Mucosa of descending colon (tissue), 3 donors: ENCODE data around the gene PKP3. TPM values are rescaled to one million over a fixed set of nuclear protein-coding genes. Genes with fewer than 3 reads are reported as not detected.
A peak's percentile ranks its signal among the peaks of the same experiment; 100 is the strongest.

Experiments
- ATAC-seq: fragments of 200-7000 bp; cut with Tn5 transposase; one replicate; pipeline ENCODE4 v1.9.1; 2020; ENCODE audit warnings: mild to moderate bottlenecking, moderate library complexity
- DNase-seq, 3 donors: peaks; one replicate each; pipeline ENCODE4 v3.0.0-alpha.2; 2020
- H3K36me3 ChIP-seq: fragments of 200-600 bp; one replicate; pipeline ENCODE4 v1.8.0; 2021; ENCODE audit warnings: low read depth, mild to moderate bottlenecking
- H3K4me1 ChIP-seq: fragments of 200-600 bp; one replicate; pipeline ENCODE4 v1.8.0; 2021; ENCODE audit warnings: low read depth, mild to moderate bottlenecking
- H3K4me3 ChIP-seq: fragments of 200-600 bp; one replicate; pipeline ENCODE4 v1.8.0; 2021; ENCODE audit warnings: mild to moderate bottlenecking
- H3K9me3 ChIP-seq: fragments of 200-600 bp; one replicate; pipeline ENCODE4 v1.8.0; 2021; ENCODE audit warnings: mild to moderate bottlenecking
- intact Hi-C, 2 donors: fragments of 100-400 bp; cut with DNase I in 1 of 2; cut with micrococcal nuclease in 1 of 2; formaldehyde crosslinking; loops; one replicate each; pipeline versions ENCODE4 v1.11.0 to v1.11.1; 2022; cut with DNase I, micrococcal nuclease
- total RNA-seq, 3 donors: library from RNA; stranded (reverse); fragmentation: NEBNext Ultra II Directional in 2 of 3; extraction: Animal tissue kit (Norgen Biotek cat#: 25700) in 2 of 3; gene quantifications; one replicate each; pipeline versions ENCODE4 v1.2.1 to v1.2.4, GENCODE V29; 2021 to 2023
- TF ChIP-seq, protein P1 (sequence below): fragments of 200-600 bp; IDR thresholded peaks from one replicate; pipeline ENCODE4 v1.8.0; 2022; ENCODE audit warnings: antibody characterized with exemption, mild to moderate bottlenecking
- donor health status: DM: no; HTN: no; CAD: no; lungs with moderate emphysema.
- donor health status: DM: no; HTN: no; CAD: no.
- donor health status: DM: no; HTN: yes; CAD: no.

The PKP3 gene
- total RNA-seq, 3 donors from 2014 or later = 73.3 to 174 (median 143) TPM

DNA sequence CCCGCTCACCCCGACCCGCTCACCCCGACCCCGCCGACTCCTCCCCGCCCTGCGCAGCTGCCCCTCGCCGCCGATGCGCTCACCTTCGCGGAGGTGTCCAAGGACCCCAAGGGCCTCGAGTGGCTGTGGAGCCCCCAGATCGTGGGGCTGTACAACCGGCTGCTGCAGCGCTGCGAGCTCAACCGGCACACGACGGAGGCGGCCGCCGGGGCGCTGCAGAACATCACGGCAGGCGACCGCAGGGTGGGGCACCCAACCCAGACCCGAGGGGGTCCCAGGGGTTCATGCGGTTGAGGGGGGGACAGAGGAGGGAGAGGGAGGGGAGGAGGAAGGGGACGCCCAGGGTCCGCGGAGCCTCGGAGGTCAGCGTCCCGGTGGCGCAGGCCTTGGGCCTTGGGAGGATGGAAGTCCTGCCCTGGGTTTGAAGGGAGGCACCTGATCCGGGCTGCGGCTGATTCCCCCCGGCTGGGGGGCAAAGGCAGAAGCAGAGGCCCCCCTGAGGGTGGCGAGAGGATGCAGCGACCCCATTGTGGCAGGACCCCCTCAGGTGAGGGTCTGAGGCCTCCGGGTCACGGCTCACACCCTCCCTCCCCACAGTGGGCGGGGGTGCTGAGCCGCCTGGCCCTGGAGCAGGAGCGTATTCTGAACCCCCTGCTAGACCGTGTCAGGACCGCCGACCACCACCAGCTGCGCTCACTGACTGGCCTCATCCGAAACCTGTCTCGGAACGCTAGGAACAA, 9.2 kb downstream of the PKP3 start:
- Histone ChIP-seq H3K9me3 (no peaks in the 10 kb centered on the region), H3K4me3 (no peak overlapping the region), H3K4me1 (peaks cover 13% of the 10 kb centered on the region), H3K36me3 (no peaks in the 10 kb centered on the region)
- intact Hi-C loops = no loop called here
- ATAC-seq = no peak
- no peak for DNase-seq
- TF ChIP-seq, protein P1, sequence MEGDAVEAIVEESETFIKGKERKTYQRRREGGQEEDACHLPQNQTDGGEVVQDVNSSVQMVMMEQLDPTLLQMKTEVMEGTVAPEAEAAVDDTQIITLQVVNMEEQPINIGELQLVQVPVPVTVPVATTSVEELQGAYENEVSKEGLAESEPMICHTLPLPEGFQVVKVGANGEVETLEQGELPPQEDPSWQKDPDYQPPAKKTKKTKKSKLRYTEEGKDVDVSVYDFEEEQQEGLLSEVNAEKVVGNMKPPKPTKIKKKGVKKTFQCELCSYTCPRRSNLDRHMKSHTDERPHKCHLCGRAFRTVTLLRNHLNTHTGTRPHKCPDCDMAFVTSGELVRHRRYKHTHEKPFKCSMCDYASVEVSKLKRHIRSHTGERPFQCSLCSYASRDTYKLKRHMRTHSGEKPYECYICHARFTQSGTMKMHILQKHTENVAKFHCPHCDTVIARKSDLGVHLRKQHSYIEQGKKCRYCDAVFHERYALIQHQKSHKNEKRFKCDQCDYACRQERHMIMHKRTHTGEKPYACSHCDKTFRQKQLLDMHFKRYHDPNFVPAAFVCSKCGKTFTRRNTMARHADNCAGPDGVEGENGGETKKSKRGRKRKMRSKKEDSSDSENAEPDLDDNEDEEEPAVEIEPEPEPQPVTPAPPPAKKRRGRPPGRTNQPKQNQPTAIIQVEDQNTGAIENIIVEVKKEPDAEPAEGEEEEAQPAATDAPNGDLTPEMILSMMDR = no peak

DNA sequence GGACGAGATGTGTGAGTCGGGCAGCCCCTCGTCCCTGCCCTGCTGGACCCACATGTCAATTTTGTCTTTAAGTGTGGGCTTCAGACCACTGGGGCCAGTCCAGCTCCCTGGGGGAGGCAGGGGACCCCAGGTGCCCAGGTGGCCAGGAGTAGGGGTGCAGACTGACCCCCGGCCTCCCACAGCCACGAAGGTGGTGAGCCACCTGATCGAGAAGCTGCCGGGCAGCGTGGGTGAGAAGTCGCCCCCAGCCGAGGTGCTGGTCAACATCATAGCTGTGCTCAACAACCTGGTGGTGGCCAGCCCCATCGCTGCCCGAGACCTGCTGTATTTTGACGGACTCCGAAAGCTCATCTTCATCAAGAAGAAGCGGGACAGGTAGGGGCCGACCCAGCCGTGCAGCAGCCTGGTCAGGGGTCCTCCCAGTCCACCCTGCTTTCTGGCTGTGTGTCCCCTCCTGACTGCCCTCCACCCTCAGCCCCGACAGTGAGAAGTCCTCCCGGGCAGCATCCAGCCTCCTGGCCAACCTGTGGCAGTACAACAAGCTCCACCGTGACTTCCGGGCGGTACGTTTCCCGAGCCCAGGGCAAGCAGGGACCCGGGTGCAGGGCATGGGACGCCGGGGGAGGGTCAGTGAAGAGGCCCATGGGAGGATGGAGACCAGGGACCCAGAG, 9.9 kb downstream of the PKP3 start:
- intact Hi-C loops = no loop called here
- H3K36me3 ChIP-seq = no peaks in the 10 kb centered on the region
- TF ChIP-seq, protein P1 = no peak
- no peaks in the 10 kb centered on the region for H3K9me3 ChIP-seq
- peaks cover 13% of the 10 kb centered on the region for H3K4me1 ChIP-seq
- DNase-seq = no peak
- no peak overlapping the region for H3K4me3 ChIP-seq
- ATAC-seq = no peak

DNA sequence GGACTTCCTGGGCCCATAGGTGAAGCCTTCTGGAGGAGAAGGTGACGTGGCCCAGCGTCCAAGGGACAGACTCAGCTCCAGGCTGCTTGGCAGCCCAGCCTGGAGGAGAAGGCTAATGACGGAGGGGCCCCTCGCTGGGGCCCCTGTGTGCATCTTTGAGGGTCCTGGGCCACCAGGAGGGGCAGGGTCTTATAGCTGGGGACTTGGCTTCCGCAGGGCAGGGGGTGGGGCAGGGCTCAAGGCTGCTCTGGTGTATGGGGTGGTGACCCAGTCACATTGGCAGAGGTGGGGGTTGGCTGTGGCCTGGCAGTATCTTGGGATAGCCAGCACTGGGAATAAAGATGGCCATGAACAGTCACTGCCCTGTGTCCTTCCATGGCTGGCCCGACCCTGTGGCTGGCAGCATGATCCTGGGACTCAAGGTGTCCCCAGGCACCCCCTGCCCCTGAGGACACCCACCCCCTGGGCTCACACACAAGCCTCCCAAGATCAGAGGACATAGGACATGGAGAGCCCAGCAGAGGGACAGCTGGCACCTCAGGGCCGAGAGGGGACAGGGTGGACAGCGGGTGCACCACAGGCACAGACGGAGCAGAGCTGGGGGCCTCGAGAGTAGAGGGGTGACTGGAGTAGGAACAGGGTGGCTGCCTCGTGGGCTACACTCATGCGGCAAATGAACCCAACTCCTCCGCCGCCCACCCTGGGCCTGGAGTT, 10.7 kb downstream of the PKP3 start:
- no peak for ATAC-seq

DNA sequence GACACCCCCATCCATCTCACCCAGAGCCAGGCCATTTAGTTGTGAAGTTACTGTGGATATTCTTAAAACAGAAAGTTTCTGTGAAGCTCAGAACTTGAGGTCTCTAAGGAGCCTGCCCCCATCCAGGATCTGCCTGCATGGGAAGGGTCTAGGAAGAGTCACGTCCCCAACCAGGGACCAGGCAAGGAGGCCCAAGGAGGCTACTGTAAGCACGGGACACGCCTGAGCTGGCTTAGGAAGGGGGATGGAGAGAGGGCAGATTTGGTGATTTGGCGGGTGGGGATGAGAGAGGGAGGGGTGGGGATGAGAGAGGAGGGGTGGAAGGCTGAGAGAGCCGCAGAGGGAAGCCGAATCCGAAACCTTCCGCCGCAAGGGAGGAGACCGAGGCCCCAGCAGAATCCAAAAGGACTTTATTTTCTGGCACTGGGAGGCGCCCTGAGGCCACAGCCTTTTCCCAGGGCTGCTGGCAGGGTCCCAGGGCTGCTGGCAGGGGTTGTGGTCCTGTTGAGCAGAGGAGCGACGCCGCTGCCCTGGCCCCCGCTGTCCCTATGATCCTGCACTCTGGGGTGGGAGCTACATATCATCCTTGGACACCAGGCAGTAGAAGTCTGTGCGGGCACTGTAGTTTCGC, 11.4 kb downstream of the PKP3 start:
- Histone ChIP-seq H3K9me3 (no peaks in the 10 kb centered on the region), H3K4me1 (peaks cover 13% of the 10 kb centered on the region), H3K4me3 (no peak overlapping the region), H3K36me3 (no peaks in the 10 kb centered on the region)
- intact Hi-C loops = no loop called here
- TF ChIP-seq, protein P1 = no peak
- no peak for ATAC-seq
- peak in 2 of 3 donors; percentile 62 to 63 for DNase-seq

More for the DNA sequence above, 10.7 kb downstream of the PKP3 start:
- Histone ChIP-seq H3K4me3 (no peak overlapping the region), H3K36me3 (no peaks in the 10 kb centered on the region), H3K9me3 (no peaks in the 10 kb centered on the region), H3K4me1 (peaks cover 13% of the 10 kb centered on the region)
- DNase-seq = no peak
- intact Hi-C loops = no loop called here
- TF ChIP-seq, protein P1 = no peak

DNA sequence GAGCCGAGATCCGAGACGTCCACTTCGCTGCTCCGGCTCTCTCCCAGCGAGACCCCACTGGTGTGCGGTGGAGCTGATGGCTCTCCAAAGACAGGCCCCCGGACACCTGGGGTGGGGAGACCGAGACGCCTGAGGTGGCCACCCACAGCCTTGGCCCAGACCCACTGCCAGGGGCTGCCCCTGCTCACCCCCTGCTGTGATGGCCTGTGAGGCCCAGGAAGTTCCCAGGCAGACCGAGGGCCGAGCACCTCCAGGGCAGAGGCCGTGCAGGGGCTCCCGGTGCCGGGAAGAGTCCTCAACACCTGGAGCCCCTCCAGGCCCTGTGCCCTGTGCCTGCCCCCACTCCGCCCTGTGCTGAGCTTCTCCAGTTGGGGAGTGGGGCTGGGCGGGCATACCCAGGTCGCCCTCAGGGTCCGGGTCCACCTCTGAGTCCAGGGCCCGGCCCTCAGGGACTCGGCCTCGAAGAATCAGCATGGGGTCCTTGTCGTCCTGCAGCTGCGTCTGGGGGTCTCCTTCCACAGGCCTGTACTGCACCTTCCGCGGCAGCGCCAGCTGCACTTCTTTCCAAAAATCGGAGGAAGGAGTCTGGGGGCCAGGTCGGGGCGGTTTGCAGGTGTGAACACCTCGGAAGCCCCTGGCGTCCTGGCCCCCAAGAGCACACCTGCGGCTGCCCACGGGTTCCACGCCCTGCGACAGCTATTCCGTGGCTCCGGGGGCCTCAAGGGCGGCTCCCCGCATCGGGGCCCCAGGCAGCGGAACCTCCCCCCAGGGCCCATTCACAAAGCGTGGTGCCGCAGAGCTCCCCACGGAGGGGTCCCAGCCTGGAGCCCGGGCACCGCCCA, 12.2 kb downstream of the PKP3 start:
- DNase-seq = peak in 2 of 3 donors; percentile 58 to 70
- Histone ChIP-seq H3K4me3 (peak overlapping the region; percentile 19), H3K36me3 (no peaks in the 10 kb centered on the region)

More for the DNA sequence above, 12.2 kb downstream of the PKP3 start:
- intact Hi-C loops = no loop called here
- Histone ChIP-seq H3K9me3 (no peaks in the 10 kb centered on the region), H3K4me1 (peaks cover 13% of the 10 kb centered on the region)
- peak; percentile 2 for ATAC-seq
- TF ChIP-seq, protein P1 = no peak
